Hematopoietic multipotent progenitor cell treated with erythropoietin and hydrocortisone succinate and interleukin-3 and kit ligand, for 17 days (in vitro differentiated cells): ENCODE results near the gene SP110.

ENCODE experiments used
- DNase-seq: peaks from one replicate; pipeline ENCODE4 v3.0.0-alpha.2; 2015; ENCODE audit warnings: low spot score

Gene SP110

GRCh38 chr2:230170532-230170931 is 49.3 kb downstream of the SP110 start:
- DNase-seq, result no peak

GRCh38 chr2:230166557-230167170 is 53.1 kb downstream of the SP110 start:
- DNase-seq, result no peak

- no peak for DNase-seq
Measured at GRCh38 chr2:230164139-230164538, 55.6 kb downstream of the SP110 start.

- DNase-seq, result no peak
Measured at GRCh38 chr2:230162981-230163380, 56.8 kb downstream of the SP110 start.

GRCh38 chr2:230161184-230161583 is 58.6 kb downstream of the SP110 start:
- DNase-seq, result no peak

- DNase-seq, result peak; percentile 56
Measured at GRCh38 chr2:230160112-230160660, 59.6 kb downstream of the SP110 start.

GRCh38 chr2:230158468-230158867 is 61.3 kb downstream of the SP110 start:
- no peak for DNase-seq

GRCh38 chr2:230156782-230157699 is 62.7 kb downstream of the SP110 start:
- DNase-seq, result no peak

GRCh38 chr2:230155359-230155758 is 64.4 kb downstream of the SP110 start:
- no peak for DNase-seq

- DNase-seq, result no peak
Measured at GRCh38 chr2:230153390-230153976, 66.3 kb downstream of the SP110 start.

- no peak for DNase-seq
Measured at GRCh38 chr2:230152334-230152733, 67.5 kb downstream of the SP110 start.

- DNase-seq, result no peak
Measured at GRCh38 chr2:230144355-230144754, 75.4 kb downstream of the SP110 start.

GRCh38 chr2:230140667-230141066 is 79.1 kb downstream of the SP110 start:
- no peak for DNase-seq

GRCh38 chr2:230137902-230138539 is 81.8 kb downstream of the SP110 start:
- DNase-seq, result no peak

GRCh38 chr2:230135130-230135525 is 84.7 kb downstream of the SP110 start:
- no peak for DNase-seq

GRCh38 chr2:230134496-230135129 is 85.2 kb downstream of the SP110 start:
- DNase-seq, result no peak

- DNase-seq, result no peak
Measured at GRCh38 chr2:230131366-230131765, 88.4 kb downstream of the SP110 start.

- DNase-seq, result no peak
Measured at GRCh38 chr2:230130668-230131364, 89.0 kb downstream of the SP110 start.

GRCh38 chr2:230129343-230129742 is 90.4 kb downstream of the SP110 start:
- DNase-seq, result no peak

GRCh38 chr2:230128623-230129342 is 91.0 kb downstream of the SP110 start:
- DNase-seq, result no peak
